ENCODE measurements around the gene TEKT5.
"Not testable (repeated sequence)": the region's sequence is repeated elsewhere in the genome, so short reads cannot be mapped to it uniquely, and the experiment has no call there.

Gene TEKT5

GRCh38 chr16:10625595-10626357 is 69.0 kb downstream of the TEKT5 start:
- no peak for DNase-seq

GRCh38 chr16:10624527-10624926 is 70.2 kb downstream of the TEKT5 start:
- no peak for DNase-seq

- DNase-seq, result no peak
These were observed 71.7 kb downstream of the TEKT5 start for GRCh38 chr16:10623059-10623458.

- no peak for DNase-seq
These were observed 72.5 kb downstream of the TEKT5 start for GRCh38 chr16:10622036-10622921.

- DNase-seq, result not testable (repeated sequence)
These were observed 73.3 kb downstream of the TEKT5 start for GRCh38 chr16:10621216-10621949.

- no peak for DNase-seq
These were observed 74.6 kb downstream of the TEKT5 start for GRCh38 chr16:10620120-10620519.

- DNase-seq, result peak; percentile 15 to 16
These were observed 75.4 kb downstream of the TEKT5 start for GRCh38 chr16:10619271-10619849.

GRCh38 chr16:10618710-10619209 is 76.0 kb downstream of the TEKT5 start:
- no peak for DNase-seq

- no peak for DNase-seq
These were observed 76.9 kb downstream of the TEKT5 start for GRCh38 chr16:10617662-10618420.

- DNase-seq, result no peak
These were observed 77.7 kb downstream of the TEKT5 start for GRCh38 chr16:10616756-10617640.

GRCh38 chr16:10616419-10616755 is 78.3 kb downstream of the TEKT5 start:
- no peak for DNase-seq

- no peak for DNase-seq
These were observed 80.0 kb downstream of the TEKT5 start for GRCh38 chr16:10614685-10615084.

- no peak for DNase-seq
These were observed 80.8 kb downstream of the TEKT5 start for GRCh38 chr16:10613785-10614485.

GRCh38 chr16:10612649-10613179 is 82.0 kb downstream of the TEKT5 start:
- no peak for DNase-seq

GRCh38 chr16:10611825-10612342 is 82.8 kb downstream of the TEKT5 start:
- no peak for DNase-seq

- no peak for DNase-seq
These were observed 84.1 kb downstream of the TEKT5 start for GRCh38 chr16:10610499-10611184.

GRCh38 chr16:10609402-10609774 is 85.3 kb downstream of the TEKT5 start:
- DNase-seq, result no peak

GRCh38 chr16:10608687-10609401 is 85.9 kb downstream of the TEKT5 start:
- no peak for DNase-seq

- DNase-seq, result no peak
These were observed 87.6 kb downstream of the TEKT5 start for GRCh38 chr16:10607157-10607556.

Data from activated CD4-positive, alpha-beta T cell treated with anti-CD3 and anti-CD28 coated beads, Interleukin-2, amount 50 U/mL, for 48 hours (primary cell).